NCI-H146 (cell line): Measurements from ENCODE around the gene PLCB4.
A peak's percentile ranks its signal among the peaks of the same experiment; 100 is the strongest.

Source experiments
- DNase-seq: peaks from one replicate; lab custom pipeline; 2025; lab: John Stamatoyannopoulos, UW

The PLCB4 gene

DNA sequence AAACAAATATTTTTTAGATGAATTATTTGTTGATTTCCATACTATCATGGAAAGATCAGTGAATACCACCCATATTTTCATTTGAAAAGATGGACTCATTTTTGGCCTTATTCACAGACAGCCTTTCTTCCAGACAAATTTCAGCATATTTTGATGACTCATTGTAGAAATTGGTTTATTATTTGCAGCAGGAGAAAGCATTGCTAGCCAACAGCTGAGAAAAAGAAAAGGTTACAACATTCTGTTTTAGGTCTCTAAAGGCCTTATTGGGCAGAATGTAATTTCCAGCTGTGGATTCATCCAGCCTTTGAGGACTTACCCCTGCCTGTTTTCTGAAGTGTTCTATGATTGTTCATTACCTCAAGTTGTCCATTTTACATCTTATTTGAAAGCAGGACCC lies 201.9 kb downstream of the PLCB4 start:
- no peak for DNase-seq

GRCh38 chr20:9276966-9277468 lies 208.1 kb downstream of the PLCB4 start:
- no peak for DNase-seq

DNA sequence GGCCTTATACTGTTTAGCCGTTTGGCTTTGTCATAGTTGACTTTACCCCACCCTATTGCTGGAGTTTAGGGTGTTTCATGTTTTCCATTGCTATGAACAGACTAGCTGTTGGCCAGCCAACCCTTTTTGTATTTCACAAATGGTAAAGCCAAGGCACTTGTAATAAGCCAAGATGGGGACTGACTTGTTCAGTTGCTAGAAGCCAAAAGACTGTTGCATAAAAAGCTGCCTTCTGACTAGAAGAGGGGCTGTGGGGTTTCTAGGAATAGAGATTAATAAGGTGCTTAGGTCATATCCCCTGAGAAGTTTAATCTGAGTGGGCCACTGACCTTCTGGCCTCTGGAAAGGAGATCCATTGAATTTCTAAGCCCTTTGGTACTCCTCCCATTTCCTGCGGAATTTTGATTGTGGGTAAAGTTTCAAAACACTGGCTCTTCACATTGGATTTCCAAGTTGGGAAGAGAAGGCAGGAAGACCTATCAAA lies 211.1 kb downstream of the PLCB4 start:
- no peak for DNase-seq

GRCh38 chr20:9280666-9281065 lies 211.8 kb downstream of the PLCB4 start:
- peak; percentile 82 for DNase-seq

- DNase-seq, result no peak
These were observed 212.9 kb downstream of the PLCB4 start for GRCh38 chr20:9281803-9282202.

DNA sequence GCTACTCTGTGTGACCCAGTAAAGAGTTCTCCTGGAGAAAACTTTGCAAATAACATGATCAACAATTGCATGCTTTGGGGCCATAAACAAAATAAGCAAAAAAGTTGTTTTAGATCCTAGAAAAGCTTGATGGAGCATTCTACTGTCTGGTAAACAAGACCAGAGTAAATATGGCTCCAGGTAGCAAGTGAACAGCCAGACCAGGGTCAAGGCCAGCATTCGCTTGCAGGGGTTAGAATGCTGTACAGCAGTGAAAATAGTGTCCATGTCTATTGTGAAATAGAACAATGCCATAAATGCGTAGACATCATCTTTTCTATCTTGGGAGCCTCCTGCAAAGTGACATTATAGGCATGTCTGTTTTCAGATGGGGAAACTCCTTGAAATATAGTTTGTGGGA lies 216.7 kb downstream of the PLCB4 start:
- DNase-seq, result no peak

DNA sequence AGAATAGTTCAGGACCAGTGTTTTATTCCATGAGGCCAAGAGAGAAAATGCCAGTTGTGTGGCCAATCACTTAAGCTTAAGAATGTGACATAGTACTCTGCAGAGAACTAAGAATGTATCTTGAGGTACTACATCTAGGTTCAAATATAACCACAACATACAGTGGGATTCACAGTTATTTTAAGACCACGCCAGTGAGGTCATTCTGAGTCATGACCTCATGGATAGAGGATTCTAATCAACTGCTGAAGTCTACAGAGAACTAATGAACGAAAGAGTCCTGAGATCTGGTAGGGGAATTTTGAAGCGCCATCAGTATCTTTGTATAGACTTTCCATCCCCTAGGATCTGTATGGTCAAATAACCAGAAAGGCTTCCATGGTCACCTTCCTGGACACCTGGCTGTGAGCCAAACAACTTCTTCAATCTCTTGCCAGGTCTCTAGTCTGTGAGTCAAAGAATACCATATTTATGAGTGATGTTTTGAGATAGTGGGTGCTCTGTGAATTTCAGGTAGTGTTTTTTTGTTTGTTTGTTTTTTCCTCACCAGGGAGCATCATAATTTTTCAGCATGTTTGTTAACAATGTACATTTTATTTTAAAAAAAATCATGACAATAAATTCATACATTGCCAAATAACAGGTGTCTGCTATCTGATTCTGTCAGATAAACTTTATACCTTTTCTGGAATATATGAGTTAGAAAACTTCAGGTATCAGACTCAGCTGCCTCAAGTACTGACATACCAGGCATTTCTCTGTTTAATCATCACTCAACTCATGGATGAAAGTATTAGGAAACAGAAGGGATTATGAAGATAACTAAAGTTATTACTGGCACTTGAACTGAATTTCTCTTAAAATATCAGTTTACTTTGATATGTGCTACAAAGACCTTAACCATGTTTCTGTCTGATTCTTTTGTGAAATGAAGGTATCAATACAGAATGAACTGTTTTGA lies 217.9 kb downstream of the PLCB4 start:
- DNase-seq, result no peak

GRCh38 chr20:9287826-9288225 lies 218.9 kb downstream of the PLCB4 start:
- no peak for DNase-seq

DNA sequence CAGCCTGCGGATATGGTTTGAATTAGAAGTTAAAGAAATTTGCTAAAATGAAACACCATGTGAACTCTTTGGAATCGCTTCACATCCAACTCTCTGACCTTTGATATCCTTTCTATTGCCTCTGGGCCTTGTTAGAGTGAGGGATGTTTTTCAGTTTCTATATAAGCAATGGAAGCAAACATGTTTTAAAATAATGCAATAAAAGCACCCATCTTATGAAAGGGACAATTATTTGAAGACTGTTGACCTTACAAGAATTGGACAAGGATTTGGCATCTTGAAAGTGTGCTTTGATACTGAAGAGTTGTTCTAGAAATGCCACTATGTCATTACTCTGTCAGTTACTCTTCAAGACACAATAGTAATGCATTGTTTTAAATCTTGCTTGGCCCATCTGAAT lies 221.4 kb downstream of the PLCB4 start:
- no peak for DNase-seq

- DNase-seq, result no peak
These were observed 224.3 kb downstream of the PLCB4 start for GRCh38 chr20:9293145-9293544.

- no peak for DNase-seq
These were observed 225.2 kb downstream of the PLCB4 start for GRCh38 chr20:9294041-9294440.

DNA sequence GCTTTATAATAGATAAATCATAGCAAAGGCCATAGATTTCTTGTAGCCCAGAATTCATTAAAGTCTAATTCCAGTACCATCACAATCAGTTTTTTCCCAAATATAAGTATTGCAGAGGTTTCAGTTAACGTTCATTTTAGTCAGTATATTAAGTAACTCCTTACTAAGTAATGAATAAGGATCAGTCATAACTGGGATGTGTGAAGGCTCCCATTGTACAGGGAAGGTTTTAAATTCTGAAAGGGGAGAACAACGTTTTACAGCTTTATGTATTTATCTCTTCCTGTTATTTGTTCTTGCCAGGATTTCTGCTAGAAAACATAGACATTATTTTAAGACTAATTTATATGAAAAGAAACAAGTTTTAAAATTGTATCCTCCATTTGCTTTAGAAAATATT lies 230.0 kb downstream of the PLCB4 start:
- no peak for DNase-seq

DNA sequence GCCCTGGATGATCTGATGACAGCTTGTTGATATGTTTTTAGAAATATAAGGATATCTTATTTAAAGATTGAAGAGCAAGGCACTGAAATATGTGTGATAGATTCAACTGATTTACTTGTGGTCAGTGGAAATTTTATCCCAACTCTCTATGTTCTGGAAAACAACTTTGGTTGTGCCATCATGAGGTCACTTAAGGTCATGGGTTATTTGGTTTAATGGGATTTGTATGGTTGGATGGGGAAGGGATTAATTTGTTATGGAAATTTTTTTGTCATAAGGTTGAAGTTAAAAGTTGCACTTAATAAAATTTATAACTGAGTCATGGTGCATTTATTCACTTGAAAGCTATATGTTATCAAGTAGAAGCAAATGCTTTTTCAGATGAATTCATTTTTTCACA lies 231.2 kb downstream of the PLCB4 start:
- no peak for DNase-seq

DNA sequence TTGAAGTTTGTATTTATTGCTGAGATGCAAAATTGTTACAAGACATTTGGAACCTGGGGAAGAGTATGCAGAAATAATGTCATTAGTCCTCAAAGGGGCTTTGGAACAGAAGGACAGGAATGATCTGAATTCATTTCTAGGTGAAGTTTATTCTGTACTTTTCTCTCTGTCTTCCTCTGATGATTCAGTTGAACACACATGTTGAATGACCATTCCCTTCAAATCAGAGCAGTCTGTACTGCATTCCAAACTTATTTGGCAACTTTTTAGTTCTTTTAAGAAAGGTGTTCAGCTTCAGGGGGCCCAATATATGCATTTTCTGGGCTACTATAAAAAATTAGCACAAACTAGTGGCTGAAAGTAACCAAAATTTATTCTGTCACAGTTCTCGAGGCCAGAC lies 231.6 kb downstream of the PLCB4 start:
- no peak for DNase-seq

GRCh38 chr20:9301129-9302090 lies 232.5 kb downstream of the PLCB4 start:
- peak; percentile 82 for DNase-seq

- DNase-seq, result no peak
These were observed 233.2 kb downstream of the PLCB4 start for GRCh38 chr20:9302091-9302462.

GRCh38 chr20:9306521-9306920 lies 237.6 kb downstream of the PLCB4 start:
- no peak for DNase-seq

GRCh38 chr20:9308056-9308455 lies 239.2 kb downstream of the PLCB4 start:
- no peak for DNase-seq

GRCh38 chr20:9311132-9311531 lies 242.2 kb downstream of the PLCB4 start:
- DNase-seq, result no peak

GRCh38 chr20:9319687-9320384 lies 250.9 kb downstream of the PLCB4 start:
- no peak for DNase-seq

- no peak for DNase-seq
These were observed 252.1 kb downstream of the PLCB4 start for GRCh38 chr20:9321007-9321406.

DNA sequence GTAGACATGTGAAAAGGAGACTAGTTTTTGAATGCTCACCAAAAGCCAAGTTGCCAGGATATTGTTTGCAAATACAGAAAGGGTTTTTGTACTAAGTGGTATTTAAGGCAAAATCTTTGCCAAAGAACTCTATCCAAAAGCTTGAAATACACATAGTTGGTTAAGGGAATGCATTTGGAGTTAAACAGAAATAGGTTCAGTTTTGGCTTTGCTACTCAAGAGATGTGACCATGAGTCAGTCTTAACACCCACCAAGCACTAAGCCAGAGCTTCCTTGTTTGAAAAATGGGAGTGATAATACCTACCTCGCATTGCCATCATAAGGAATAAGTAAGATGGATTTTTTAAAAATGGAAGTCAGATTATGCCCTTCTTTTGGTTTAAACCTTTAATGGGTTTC lies 253.8 kb downstream of the PLCB4 start:
- no peak for DNase-seq
